ENCODE results near the gene KDM7A. TPM values are rescaled to one million over a fixed set of nuclear protein-coding genes. Genes with fewer than 3 reads are reported as not detected.
"Not testable (repeated sequence)": the region's sequence is repeated elsewhere in the genome, so short reads cannot be mapped to it uniquely, and the experiment has no call there.

The KDM7A gene
- total and polyA plus RNA-seq, 2 of the 8 experiments (the other 6 are each of a cell fraction or from before 2014, with no cell fraction given), result 2.2 to 12.5 TPM

- POLR2A ChIA-PET (ENCODE audit: partially characterized antibody), result no interaction called here
Measured at GRCh38 chr7:140203556-140203955, 26.8 kb upstream of the KDM7A start.

GRCh38 chr7:140202942-140203341 is 26.2 kb upstream of the KDM7A start:
- H3K14ac ChIP-seq (ENCODE audit: insufficient read length); H2BK5ac ChIP-seq (ENCODE audit: low read depth, low read length); H2AFZ ChIP-seq (ENCODE audit: low read length); H3K23ac ChIP-seq (ENCODE audit: insufficient read length); H3K23me2 ChIP-seq (ENCODE audit: low read depth, low read length); H4K8ac ChIP-seq (ENCODE audit: extremely low read depth, insufficient read depth, low read length); POLR2A ChIA-PET (ENCODE audit: partially characterized antibody); FAIRE-seq; H3K9ac ChIP-seq (replicated peaks in 1 of 4; ENCODE audit: extremely low read depth in 1 of 4, low read depth in 3 of 4, low read length in 3 of 4); H3K4ac ChIP-seq (replicated peaks; ENCODE audit: insufficient read length, low read depth, low read length); H4K5ac ChIP-seq (ENCODE audit: insufficient read length, low read depth, low read length); H4K20me1 ChIP-seq (replicated peaks in 1 of 2; ENCODE audit: control insufficient read depth in 1 of 2, insufficient read depth in 2 of 2, low read length in 2 of 2); H2BK12ac ChIP-seq (ENCODE audit: low read depth, low read length); H2BK120ac ChIP-seq (replicated peaks; ENCODE audit: low read depth, low read length); H3K79me2 ChIP-seq (ENCODE audit: control insufficient read depth in 1 of 2, insufficient read depth in 2 of 2, low read length in 2 of 2); DNase-seq (ENCODE audit: low read depth in 1 of 2, low spot score in 2 of 2); H3K27ac ChIP-seq (ENCODE audit: low read depth, low read length); H3K56ac ChIP-seq (replicated peaks; ENCODE audit: insufficient read length, low read depth, low read length); H2BK15ac ChIP-seq (ENCODE audit: low read length); H2AK5ac ChIP-seq (ENCODE audit: low read depth, low read length); H3K9me3 ChIP-seq (ENCODE audit: insufficient read depth in 2 of 2, low read depth in 1 of 2, low read length in 1 of 2); H3K4me2 ChIP-seq (ENCODE audit: insufficient read depth in 1 of 2, low read depth in 2 of 2, low read length in 2 of 2); H4K91ac ChIP-seq (replicated peaks; ENCODE audit: insufficient read length, low read length); H3K4me3 ChIP-seq (ENCODE audit: extremely low read depth in 1 of 4, insufficient read depth in 2 of 4, low read depth in 3 of 4, low read length in 4 of 4); H2BK20ac ChIP-seq (ENCODE audit: low read length); H3K27me3 ChIP-seq (replicated peaks in 1 of 4; ENCODE audit: control insufficient read depth in 3 of 4, extremely low read depth in 1 of 4, insufficient read depth in 3 of 4, low read length in 3 of 4); H3K36me3 ChIP-seq (ENCODE audit: control insufficient read depth in 2 of 4, insufficient read depth in 4 of 4, low read length in 3 of 4); H3K79me1 ChIP-seq (ENCODE audit: low read depth, low read length); H3K18ac ChIP-seq (ENCODE audit: extremely low read depth, low read length): not testable (repeated sequence)
- peaks cover 0 to 10% (median 3%) of the 10 kb centered on the region in 4 experiments; a peak in 2 of 7 replicates for H3K4me1 ChIP-seq (replicated peaks in 1 of 4; ENCODE audit: control insufficient read depth in 3 of 4, insufficient read depth in 4 of 4, low read length in 3 of 4)
- 91% methylated on average over 6 of the region's 6 CpGs; no CpG with 5 or more reads in 1 of the 2 experiments for WGBS, 2 experiments (ENCODE audit: extremely low coverage in 1 of 2, insufficient coverage in 1 of 2, insufficient read length in 1 of 2, insufficient replicate concordance in 2 of 2, low coverage in 1 of 2, low lambda C conversion rate in 2 of 2, missing lambda C conversion rate in 1 of 2)
- CTCF ChIA-PET (ENCODE audit: partially characterized antibody), result interaction anchor here (1.0 to 1.9 kb wide), 2 partner anchors 9 to 10 kb away, joined by 3 to 5 read pairs; no protein-coding TSS in a partner anchor

More at GRCh38 chr7:140203556-140203955, 26.8 kb upstream of the KDM7A start:
- CTCF ChIA-PET (ENCODE audit: partially characterized antibody), result interaction anchor here (1.0 to 1.9 kb wide), 2 partner anchors 8 to 11 kb away, joined by 3 to 5 read pairs; no protein-coding TSS in a partner anchor
- FAIRE-seq (no peak), DNase-seq (ENCODE audit: low read depth in 1 of 2, low spot score in 2 of 2) (no peak)
- H3K36me3 ChIP-seq (ENCODE audit: control insufficient read depth in 2 of 4, insufficient read depth in 4 of 4, low read length in 3 of 4), result no peaks in the 10 kb centered on the region
- no peak overlapping the region for H2BK5ac ChIP-seq (ENCODE audit: low read depth, low read length)
- H2BK12ac ChIP-seq (ENCODE audit: low read depth, low read length), result no peak overlapping the region
- no peak overlapping the region for H4K5ac ChIP-seq (ENCODE audit: insufficient read length, low read depth, low read length)
- no peaks in the 10 kb centered on the region for H3K79me1 ChIP-seq (ENCODE audit: low read depth, low read length)
- no peak overlapping the region for H3K14ac ChIP-seq (ENCODE audit: insufficient read length)
- H4K20me1 ChIP-seq (replicated peaks in 1 of 2; ENCODE audit: control insufficient read depth in 1 of 2, insufficient read depth in 2 of 2, low read length in 2 of 2), result no peaks in the 10 kb centered on the region
- H3K23me2 ChIP-seq (ENCODE audit: low read depth, low read length), result no peaks in the 10 kb centered on the region
- H3K27ac ChIP-seq (ENCODE audit: low read depth, low read length), result no peak overlapping the region
- H3K79me2 ChIP-seq (ENCODE audit: control insufficient read depth in 1 of 2, insufficient read depth in 2 of 2, low read length in 2 of 2), result no peaks in the 10 kb centered on the region
- H3K27me3 ChIP-seq (replicated peaks in 1 of 4; ENCODE audit: control insufficient read depth in 3 of 4, extremely low read depth in 1 of 4, insufficient read depth in 3 of 4, low read length in 3 of 4), result no peaks in the 10 kb centered on the region
- no peak overlapping the region for H3K4me2 ChIP-seq (ENCODE audit: insufficient read depth in 1 of 2, low read depth in 2 of 2, low read length in 2 of 2)
- no peak overlapping the region for H2BK15ac ChIP-seq (ENCODE audit: low read length)
- H2AK5ac ChIP-seq (ENCODE audit: low read depth, low read length), result no peak overlapping the region
- no peak overlapping the region for H3K4me3 ChIP-seq (ENCODE audit: extremely low read depth in 1 of 4, insufficient read depth in 2 of 4, low read depth in 3 of 4, low read length in 4 of 4)
- H2AFZ ChIP-seq (ENCODE audit: low read length), result no peak overlapping the region
- H3K9me3 ChIP-seq (ENCODE audit: insufficient read depth in 2 of 2, low read depth in 1 of 2, low read length in 1 of 2), result peaks cover 0 to 2% of the 10 kb centered on the region in 2 experiments; a peak in 1 of 4 replicates
- no peak overlapping the region for H2BK20ac ChIP-seq (ENCODE audit: low read length)
- peaks cover 0 to 10% (median 3%) of the 10 kb centered on the region in 4 experiments; a peak in 2 of 7 replicates for H3K4me1 ChIP-seq (replicated peaks in 1 of 4; ENCODE audit: control insufficient read depth in 3 of 4, insufficient read depth in 4 of 4, low read length in 3 of 4)
- H3K18ac ChIP-seq (ENCODE audit: extremely low read depth, low read length), result no peak overlapping the region
- H3K56ac ChIP-seq (replicated peaks; ENCODE audit: insufficient read length, low read depth, low read length), result no peak overlapping the region
- no peak overlapping the region for H4K8ac ChIP-seq (ENCODE audit: extremely low read depth, insufficient read depth, low read length)
- no peak overlapping the region for H2BK120ac ChIP-seq (replicated peaks; ENCODE audit: low read depth, low read length)
- H4K91ac ChIP-seq (replicated peaks; ENCODE audit: insufficient read length, low read length), result no peak overlapping the region
- H3K4ac ChIP-seq (replicated peaks; ENCODE audit: insufficient read length, low read depth, low read length), result no peak overlapping the region
- H3K9ac ChIP-seq (replicated peaks in 1 of 4; ENCODE audit: extremely low read depth in 1 of 4, low read depth in 3 of 4, low read length in 3 of 4), result no peak overlapping the region
- no peak overlapping the region for H3K23ac ChIP-seq (ENCODE audit: insufficient read length)
- TF ChIP-seq NRF1 (IDR thresholded peaks at IDR 0.05; ENCODE audit: low read depth, low read length), result no peak
- no peak for TF ChIP-seq SIX5 (IDR thresholded peaks at IDR 0.05; ENCODE audit: low read depth, low read length)
- no peak for TF ChIP-seq SP2 (IDR thresholded peaks at IDR 0.05; ENCODE audit: low read length)
